HG02840 (cell line): ENCODE results near the gene RIPPLY3.

Experiments
- ATAC-seq: cut with Tn5 transposase; IDR thresholded peaks from one replicate; pipeline ENCODE4 v1.9.1; 2021; ENCODE audit warnings: mild to moderate bottlenecking, moderate library complexity, moderate number of reproducible peaks; ENCODE audit not compliant: unreplicated experiment, low FRiP score

Gene RIPPLY3

DNA sequence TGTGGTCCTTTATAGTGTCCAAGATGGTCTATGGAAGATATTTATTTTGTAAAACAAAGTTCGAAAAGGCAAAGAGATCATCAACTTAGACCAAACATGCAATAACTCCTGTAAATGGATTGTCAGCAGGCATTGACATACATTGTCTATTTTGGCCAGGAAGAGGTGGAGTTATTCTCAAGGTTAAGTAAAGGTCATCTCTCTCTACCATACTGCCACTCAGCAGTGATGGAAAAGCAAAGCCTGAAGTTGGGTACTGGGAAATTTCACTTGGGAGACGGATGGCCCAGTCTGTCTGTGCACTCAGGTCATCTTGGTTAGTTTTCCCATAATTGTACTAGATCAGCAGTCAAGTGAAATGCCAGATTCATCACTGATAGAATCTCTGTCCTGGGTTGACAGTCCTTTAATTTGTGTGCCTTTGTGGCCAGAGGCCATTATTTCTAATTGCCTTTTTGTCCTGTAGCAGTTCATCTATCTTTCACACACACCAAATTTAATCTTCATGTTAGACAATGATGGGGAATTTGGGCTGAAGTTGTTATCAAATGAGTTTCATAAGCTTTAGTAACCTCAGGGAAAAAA lies 48.9 kb downstream of the RIPPLY3 start:
- no peak for ATAC-seq

DNA sequence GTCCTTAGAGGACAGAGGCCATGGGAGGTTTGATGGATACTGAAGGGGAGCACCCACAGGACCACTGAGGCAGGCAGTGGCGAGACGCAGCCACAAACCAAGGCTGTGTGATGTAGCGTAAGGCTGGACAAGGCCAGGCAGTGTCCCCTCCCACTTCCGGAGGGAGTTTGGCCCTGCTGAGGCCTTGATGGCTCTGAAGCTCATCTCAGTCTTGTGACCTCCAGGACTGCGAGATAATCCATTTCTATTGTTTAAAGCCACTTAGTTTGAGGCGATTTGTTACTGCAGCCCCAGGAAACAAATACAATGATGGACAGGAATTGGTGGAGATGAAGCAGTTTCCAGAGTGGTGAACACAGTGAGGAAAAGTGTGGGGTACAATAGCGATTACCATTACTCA lies 51.1 kb downstream of the RIPPLY3 start:
- ATAC-seq = no peak

DNA sequence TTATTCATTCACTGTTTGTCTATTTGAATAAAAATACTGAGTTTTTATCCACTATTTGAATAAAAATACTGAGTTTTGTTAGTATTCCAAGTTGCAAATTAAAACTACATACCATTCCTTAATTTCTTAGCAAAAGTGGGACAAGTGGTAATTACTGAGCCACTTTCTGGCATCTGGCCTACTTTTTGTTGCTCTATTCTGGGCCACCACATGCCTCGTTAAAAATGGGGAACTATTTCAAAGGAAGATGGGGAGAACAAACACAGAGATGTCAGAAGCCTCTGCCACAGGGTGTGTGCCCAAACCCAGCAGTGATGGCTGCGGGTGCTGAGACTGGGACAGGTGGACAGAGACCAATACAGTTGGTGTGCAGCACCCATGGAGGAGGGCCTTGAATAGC lies 51.8 kb downstream of the RIPPLY3 start:
- ATAC-seq = no peak

DNA sequence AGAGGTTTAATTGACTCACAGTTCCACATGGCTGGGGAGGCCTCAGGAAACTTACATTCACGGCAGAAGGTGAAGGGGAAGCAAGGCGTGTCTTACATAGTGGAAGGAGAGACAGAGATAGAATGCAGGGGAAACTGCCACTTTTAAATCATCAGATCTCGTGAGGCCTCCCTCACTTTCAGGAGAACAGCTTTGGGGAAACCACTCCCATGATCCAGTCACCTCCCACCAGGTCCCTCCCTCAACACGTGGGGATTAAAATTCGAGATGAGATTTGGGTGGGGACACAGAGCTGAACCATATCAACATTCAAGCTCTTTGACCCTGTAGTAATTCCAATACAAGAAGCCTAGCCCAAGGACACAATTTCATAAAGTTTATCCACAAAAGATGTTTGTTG lies 52.7 kb downstream of the RIPPLY3 start:
- ATAC-seq = no peak

DNA sequence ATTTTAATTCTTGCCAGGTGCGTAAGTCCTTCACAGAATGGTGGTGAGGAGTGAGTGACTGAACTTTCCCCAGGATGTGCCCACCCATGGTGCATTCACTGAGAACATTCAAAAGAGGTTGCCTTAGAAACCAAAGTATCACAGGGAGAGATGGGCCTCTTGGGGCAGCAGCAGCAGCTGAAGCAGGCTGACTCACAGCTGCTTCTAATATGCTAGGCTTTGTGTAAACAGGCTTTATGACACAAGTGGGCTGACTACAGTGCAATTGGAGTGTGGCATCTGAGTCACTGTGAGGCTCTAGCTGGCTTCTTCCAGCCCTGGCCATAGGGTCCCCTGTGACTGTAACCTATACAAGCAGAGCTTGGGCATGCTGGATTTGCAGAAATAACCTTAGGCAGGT lies 53.8 kb downstream of the RIPPLY3 start:
- no peak for ATAC-seq

DNA sequence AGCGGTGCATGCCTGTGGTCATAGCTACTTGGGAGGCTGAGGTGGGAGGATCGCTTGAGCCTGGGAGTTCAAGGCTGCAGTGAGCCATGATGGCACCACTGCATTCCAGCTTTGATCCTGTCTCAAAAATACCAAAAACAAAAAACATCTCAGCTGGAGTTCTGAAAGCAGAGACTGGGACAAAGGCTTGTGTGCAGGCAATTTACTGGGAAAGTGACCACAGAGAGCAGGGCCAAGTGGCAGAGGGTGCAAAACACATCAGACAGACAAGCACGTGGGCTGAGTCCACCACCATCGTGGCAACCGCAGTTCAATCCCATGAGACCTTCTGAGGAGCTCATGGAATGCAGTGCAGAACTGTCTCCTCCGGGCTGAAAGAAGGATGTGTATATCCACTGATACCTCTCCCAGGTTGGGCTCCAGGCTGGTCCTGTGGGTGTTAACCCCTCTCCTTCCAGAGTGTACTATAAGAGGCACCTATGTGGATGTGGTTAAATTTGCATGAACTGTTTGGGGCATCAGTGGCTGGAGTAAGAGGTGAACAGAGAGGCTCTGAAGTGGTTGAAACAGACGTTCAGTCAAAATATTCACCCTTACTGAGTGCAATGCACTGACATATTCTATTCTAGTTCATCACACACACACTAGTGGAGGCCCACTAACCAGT lies 55.6 kb downstream of the RIPPLY3 start:
- no peak for ATAC-seq

DNA sequence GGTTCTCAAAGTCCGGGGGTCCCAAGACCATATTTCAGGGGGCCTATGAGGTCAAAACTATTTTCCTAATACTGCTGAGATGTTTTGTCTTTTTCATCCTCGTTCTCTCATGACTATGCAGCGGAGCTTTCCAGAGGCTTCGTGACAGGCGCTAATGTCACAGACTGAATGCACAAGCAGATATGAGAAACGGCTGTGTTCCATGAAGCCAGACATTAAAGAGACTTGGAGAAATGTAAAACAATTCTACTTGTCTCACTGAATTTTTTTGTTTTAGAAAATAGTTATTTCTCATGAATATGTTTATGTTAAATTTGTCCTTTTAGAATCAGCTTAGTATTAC lies 56.1 kb downstream of the RIPPLY3 start:
- no peak for ATAC-seq

DNA sequence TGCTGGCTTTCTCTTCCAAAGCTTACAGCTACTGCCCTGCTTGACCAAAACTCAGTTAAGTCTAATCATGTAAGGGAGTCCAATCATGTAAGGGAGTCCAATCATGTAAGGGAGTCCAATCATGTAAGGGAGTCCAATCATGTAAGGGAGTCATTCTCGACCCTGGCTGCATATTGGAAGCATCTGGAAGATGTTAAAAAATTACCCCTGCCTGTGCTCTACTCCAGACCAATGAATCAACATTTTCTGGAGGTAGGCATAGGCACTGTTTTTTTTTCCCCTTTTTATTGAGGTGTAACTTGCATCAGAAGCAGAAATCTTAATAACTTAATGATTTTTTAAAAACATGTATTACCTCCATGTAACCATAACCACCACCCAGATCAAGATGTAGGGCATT lies 56.9 kb downstream of the RIPPLY3 start:
- ATAC-seq = no peak

DNA sequence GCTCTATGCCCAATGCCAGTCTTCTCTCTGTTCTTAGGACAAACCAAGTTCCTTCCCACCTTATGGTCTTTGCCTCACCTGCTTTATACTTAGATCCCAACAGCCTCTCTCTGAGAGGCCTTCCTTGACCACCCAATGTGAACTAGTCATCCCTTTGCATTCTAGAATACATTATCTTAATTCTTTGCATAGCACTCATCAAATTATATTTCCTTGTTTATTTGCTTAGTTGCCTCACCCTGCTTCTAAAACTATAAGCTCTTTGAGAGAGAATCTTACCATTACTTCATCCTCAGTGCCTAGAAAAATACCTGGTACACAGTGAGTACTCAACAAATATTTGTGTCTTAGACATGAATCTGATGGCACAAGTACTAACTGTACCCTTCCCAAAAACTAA lies 58.3 kb downstream of the RIPPLY3 start:
- no peak for ATAC-seq

DNA sequence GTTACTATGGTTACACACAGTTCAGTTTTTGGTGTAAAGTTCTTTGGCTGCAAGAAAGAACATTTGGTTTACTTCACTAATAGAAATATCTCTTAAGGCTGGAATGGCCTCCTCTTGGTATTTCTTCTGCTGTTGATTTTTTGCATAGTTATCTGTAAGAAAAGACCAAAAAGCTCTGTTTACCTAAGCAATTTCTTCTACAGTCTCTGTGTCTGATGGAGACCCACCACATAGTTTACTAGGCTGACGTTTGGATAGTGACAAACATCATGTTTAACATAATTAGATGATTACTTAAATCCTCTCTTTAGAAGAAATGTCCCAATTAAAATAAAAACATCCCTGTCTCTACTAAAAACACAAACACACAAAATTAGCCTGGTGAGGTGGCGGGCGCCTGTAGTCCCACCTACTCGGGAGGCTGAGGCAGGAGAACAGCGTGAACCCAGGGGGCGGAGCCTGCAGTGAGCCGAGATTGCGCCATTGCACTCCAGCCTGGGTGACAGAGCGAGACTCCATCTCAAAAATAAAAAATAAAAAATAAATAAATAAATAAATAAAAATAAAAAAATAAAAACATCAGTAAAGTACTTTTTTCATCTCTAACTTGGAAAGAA lies 59.2 kb downstream of the RIPPLY3 start:
- ATAC-seq = no peak
